OCI-M1 (cell line): ENCODE results near the gene NT5C3A.
"Not testable (repeated sequence)": the region's sequence is repeated elsewhere in the genome, so short reads cannot be mapped to it uniquely, and the experiment has no call there.

Source experiments
- DNase-seq: peaks from one replicate; lab custom pipeline; 2025; lab: John Stamatoyannopoulos, UW

Gene NT5C3A

GRCh38 chr7:32979902-32980301 lies 82.7 kb downstream of the NT5C3A start:
- DNase-seq: not testable (repeated sequence)

GRCh38 chr7:32979246-32979645 lies 83.3 kb downstream of the NT5C3A start:
- DNase-seq: not testable (repeated sequence)

GRCh38 chr7:32977159-32977558 lies 85.4 kb downstream of the NT5C3A start:
- DNase-seq: not testable (repeated sequence)

- not testable (repeated sequence) for DNase-seq
These were observed 90.6 kb downstream of the NT5C3A start for GRCh38 chr7:32971967-32972366.

- DNase-seq: not testable (repeated sequence)
These were observed 95.4 kb downstream of the NT5C3A start for GRCh38 chr7:32967268-32967582.

GRCh38 chr7:32966489-32967267 lies 95.9 kb downstream of the NT5C3A start:
- not testable (repeated sequence) for DNase-seq

GRCh38 chr7:32964461-32965159 lies 98.0 kb downstream of the NT5C3A start:
- DNase-seq: peak; percentile 37
